GM12865 (cell line): ENCODE measurements around the gene GBP5.
"Not testable (repeated sequence)": the region's sequence is repeated elsewhere in the genome, so short reads cannot be mapped to it uniquely, and the experiment has no call there.

Experiments
- DNase-seq: peaks from one replicate; pipeline ENCODE4 v3.0.0; 2010; ENCODE audit warnings: low read depth
- H3K4me3 ChIP-seq: 2 replicates; pipeline ENCODE4 v1.5.1; 2011; ENCODE audit warnings: mild to moderate bottlenecking, low read depth, low read length, control low read depth
- TF ChIP-seq, protein P1 (sequence below): IDR thresholded peaks from 2 replicates; pipeline ENCODE4 v1.5.1; 2011; ENCODE audit warnings: low read length, control low read depth, low read depth, inconsistent platforms; ENCODE audit not compliant: insufficient read depth; ENCODE audit errors: missing control alignments

The GBP5 gene, protein sequence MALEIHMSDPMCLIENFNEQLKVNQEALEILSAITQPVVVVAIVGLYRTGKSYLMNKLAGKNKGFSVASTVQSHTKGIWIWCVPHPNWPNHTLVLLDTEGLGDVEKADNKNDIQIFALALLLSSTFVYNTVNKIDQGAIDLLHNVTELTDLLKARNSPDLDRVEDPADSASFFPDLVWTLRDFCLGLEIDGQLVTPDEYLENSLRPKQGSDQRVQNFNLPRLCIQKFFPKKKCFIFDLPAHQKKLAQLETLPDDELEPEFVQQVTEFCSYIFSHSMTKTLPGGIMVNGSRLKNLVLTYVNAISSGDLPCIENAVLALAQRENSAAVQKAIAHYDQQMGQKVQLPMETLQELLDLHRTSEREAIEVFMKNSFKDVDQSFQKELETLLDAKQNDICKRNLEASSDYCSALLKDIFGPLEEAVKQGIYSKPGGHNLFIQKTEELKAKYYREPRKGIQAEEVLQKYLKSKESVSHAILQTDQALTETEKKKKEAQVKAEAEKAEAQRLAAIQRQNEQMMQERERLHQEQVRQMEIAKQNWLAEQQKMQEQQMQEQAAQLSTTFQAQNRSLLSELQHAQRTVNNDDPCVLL

GRCh38 chr1:89272269-89273041 lies at the start of gene GBP5:
TSS of gene GBP5 (minus strand) at chr1:89272860. CDS start at chr1:89269555, 3,305 bp downstream.
- DNase-seq, H3K4me3 ChIP-seq: not testable (repeated sequence)

- TF ChIP-seq, protein P1, sequence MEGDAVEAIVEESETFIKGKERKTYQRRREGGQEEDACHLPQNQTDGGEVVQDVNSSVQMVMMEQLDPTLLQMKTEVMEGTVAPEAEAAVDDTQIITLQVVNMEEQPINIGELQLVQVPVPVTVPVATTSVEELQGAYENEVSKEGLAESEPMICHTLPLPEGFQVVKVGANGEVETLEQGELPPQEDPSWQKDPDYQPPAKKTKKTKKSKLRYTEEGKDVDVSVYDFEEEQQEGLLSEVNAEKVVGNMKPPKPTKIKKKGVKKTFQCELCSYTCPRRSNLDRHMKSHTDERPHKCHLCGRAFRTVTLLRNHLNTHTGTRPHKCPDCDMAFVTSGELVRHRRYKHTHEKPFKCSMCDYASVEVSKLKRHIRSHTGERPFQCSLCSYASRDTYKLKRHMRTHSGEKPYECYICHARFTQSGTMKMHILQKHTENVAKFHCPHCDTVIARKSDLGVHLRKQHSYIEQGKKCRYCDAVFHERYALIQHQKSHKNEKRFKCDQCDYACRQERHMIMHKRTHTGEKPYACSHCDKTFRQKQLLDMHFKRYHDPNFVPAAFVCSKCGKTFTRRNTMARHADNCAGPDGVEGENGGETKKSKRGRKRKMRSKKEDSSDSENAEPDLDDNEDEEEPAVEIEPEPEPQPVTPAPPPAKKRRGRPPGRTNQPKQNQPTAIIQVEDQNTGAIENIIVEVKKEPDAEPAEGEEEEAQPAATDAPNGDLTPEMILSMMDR: no peak
- no peak for DNase-seq
- no peak overlapping the region for H3K4me3 ChIP-seq
Measured at GRCh38 chr1:89322402-89322801, 49.7 kb upstream of the GBP5 start.

- TF ChIP-seq, protein P1: no peak
- no peak overlapping the region for H3K4me3 ChIP-seq
- DNase-seq: no peak
Measured at GRCh38 chr1:89312572-89312971, 39.9 kb upstream of the GBP5 start.

GRCh38 chr1:89311757-89312156 lies 39.1 kb upstream of the GBP5 start:
- no peak overlapping the region for H3K4me3 ChIP-seq
- peak; percentile 14 for DNase-seq
- TF ChIP-seq, protein P1: no peak

- DNase-seq: no peak
- TF ChIP-seq, protein P1: no peak
- no peak overlapping the region for H3K4me3 ChIP-seq
Measured at GRCh38 chr1:89310976-89311375, 38.3 kb upstream of the GBP5 start.

DNA sequence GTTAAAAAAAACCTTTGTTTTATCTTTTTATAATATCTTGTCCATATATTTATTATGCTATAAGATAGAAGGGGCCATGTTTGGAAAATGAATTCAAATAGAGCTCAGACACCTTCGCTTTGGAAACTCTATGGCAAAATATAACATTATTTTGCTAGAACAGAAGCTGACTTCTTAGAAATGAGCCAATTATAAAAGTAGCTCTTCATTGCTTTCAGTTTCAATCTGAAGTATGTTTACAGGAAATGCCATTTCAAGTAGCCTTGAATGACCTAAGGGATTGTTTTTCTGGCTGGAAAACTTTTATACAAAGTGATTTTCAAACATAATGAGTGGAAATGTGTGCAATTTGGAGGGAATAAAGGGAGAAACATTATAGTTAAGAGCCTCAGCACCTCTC lies 37.8 kb upstream of the GBP5 start:
- TF ChIP-seq, protein P1: no peak
- H3K4me3 ChIP-seq: no peak overlapping the region
- DNase-seq: peak; percentile 49

DNA sequence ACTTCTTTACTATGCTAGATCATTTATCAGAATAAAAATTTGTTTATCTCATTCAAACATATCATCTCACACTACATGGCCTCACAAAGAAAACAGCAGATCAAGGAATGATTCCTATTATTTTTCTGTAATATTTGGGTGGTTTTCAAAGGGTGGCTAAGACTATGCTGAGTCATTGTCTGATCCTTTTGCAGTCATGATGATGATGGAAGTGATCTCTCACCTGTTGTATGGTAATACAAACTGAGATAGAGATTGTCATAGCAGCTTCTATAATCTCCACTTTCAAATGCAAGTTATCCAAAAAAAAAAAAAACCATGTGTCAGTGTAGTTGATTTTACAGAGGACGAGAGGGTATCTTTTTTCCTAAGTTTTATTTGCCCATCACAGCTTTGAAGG lies 37.2 kb upstream of the GBP5 start:
- no peak for DNase-seq
- no peak overlapping the region for H3K4me3 ChIP-seq
- TF ChIP-seq, protein P1: no peak
